Activated T-cell treated with anti-CD3 and anti-CD28 coated beads for 1 hour (primary cell): ENCODE data around the gene CLIP2.
A peak's percentile ranks its signal among the peaks of the same experiment; 100 is the strongest.
"Not testable (repeated sequence)": the region's sequence is repeated elsewhere in the genome, so short reads cannot be mapped to it uniquely, and the experiment has no call there.

ENCODE experiments used
- DNase-seq: peaks from one replicate; pipeline ENCODE4 v3.0.0-alpha.2; 2020; ENCODE audit warnings: low read depth

CLIP2 gene

DNA sequence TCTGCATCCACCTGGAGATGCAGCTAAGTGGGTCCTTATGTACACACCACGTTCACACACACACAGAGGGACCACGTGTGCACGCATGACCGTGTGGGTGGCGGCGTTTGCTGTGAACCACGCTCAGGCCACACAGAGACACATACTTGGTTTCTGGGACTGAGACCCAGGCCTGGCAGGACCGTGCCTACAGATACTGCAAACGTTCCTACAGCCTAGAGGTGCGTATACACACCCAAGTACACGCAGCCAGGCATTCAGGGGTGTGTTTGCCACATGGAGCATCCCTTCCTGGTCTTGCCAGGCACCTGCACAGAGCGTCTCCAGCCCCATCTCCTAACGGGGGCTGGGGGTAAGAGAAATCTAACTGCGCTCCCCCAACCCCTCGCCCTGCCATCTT is 115.5 kb downstream of the CLIP2 start:
- no peak for DNase-seq

DNA sequence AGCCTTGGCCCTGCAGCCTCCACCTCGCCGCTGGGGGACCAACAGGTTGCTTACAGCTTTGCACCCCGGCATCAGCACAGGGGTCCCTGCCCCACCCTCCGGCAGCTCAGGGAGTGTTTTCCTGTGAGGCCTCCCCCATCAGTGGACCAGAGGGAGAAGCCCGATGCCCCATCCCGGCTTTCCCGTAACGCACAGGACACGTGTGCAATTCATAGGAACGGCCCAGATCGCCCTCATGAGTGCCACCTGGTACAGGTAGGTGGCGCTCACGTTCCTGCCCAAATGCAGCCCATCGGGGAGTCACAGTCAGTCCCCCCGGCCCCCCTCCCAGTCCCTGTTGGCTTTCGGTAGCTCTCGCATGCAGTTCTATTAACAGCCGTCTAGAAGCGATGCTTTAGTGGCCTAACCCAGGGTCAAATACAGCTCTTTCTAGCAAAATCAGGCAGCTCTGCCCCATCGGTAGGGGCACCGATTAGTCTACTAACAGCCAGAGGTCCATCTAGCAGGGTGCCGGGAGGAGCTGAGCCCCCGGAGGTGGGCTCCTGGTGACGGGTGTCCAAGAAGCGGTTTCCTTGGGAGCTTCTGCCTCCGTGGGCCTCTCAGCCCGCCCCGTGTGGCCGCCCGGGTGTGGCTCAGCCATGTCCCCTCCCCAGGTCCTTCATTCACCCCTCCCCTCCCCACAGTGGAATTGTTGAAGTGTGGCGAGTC is 116.1 kb downstream of the CLIP2 start:
- DNase-seq: no peak

DNA sequence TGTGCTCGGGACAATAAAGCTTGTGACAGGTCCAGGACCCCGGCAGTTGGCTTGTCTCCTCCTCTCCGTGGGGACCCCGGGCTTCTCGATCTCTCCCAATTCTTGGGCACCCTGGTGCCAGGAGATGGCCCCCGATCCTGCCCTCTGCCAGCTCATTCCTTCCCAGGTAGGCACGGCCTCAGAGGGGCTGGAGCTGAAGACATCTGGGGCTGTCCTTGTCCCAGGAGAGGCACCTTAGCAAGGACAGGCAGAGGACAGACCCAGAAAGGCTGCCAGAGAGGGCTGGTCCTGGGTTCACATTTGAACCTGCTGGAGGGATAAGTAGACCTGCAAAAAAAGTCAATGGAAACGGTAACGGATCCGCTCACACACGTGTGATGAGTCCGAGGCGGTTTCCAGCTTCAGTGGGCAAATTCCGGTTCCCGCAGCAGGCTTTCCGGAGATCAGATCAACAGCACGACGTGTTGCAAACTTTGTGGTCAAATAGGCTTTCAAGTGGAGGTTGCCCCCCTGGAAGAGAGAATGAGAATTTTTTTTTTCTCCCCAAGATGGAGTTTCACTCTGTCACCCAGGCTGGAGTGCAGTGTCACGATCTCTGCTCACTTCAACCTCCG is 116.8 kb downstream of the CLIP2 start:
- DNase-seq: no peak

DNA sequence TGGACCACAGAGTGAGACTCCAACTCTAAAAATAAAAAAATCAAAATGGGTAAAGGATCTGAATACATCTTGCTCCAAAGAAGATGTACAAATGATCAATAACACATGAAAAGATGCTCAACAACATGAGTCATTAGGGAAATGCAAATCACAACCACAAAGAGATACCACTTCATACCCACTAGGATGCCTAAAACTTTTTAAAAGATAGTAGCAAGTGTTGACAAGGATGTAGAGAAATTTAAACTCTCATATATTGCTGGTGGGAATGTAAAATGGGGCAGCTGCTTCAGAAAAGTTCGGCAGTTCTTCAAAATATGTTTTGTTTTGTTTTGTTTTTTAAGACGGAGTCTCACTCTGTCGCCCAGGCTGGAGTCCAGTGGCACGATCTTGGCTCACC is 118.8 kb downstream of the CLIP2 start:
- DNase-seq: no peak

DNA sequence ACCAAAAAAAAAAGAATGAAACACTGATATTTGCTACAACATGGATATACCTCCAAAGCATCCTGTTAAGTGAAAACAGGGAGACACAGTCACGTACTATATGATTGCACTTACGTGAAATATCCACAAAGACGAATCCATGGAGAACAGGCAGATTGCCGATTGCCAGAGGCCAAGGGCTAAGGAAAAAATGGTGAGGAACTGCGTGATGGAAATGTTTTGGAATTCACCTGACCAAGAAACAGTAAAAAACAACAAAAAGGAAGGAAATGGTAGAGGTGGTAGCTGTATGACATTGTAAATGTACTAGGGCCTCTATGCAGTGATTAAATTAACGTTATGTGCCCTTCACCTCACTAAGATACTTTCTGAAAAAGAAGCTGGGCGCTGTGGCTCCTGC is 120.4 kb downstream of the CLIP2 start:
- no peak for DNase-seq

DNA sequence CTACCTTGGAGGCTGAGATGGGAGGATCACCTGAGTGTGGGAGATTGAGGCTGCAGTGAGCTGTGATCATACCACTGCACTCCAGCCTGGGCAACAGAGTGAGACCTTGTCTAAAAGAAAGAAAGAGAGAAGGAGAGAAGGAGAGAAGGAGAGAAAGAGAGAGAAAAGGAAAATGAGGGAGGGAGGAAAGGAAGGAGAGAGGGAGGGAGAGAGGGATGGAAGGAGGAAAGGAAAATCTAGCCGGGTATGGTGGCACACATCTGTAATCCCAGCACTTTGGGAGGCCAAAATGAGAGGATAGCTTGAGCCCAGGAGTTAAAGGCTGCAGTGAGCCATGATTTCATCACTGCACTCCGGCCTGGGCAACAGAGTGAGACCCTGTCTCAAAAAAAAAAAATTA is 121.6 kb downstream of the CLIP2 start:
- DNase-seq: no peak

DNA sequence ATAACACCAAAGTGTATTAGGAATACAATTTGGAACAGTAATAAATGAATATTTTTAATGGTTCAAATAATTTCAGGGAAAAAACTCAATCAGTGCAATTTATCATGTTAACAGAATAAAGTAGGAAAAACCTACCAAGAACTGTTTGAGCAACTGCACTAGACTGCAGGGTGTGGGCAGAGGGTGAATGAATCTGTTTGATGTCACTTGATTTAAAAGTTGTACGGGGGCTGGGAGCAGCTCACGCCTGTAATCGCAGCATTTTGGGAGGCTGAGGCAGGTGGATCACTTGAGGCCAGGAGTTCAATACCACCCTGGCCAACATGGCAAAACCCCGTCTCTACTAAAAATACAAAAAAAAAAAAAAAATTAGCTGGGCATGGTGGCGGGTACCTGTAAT is 122.4 kb downstream of the CLIP2 start:
- not testable (repeated sequence) for DNase-seq

DNA sequence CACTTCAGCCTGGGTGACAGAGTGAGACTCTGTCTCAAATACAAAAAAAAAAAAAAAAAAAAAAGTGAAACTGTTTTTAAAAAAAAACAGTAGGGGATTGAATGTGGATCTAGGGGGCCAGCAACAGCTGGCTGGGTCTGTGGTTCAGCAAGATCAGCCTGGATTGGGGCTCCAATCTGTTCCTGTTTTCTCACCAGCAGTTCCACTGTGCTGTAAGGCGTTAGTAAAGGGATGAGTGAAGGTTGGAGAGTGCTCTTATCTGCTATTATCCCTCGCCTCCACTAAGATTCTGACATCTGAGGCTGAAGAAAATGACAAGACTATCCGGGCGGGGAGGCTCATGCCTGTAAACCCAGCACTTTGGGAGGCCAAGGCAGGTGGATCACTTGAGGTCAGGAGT is 122.8 kb downstream of the CLIP2 start:
- no peak for DNase-seq

DNA sequence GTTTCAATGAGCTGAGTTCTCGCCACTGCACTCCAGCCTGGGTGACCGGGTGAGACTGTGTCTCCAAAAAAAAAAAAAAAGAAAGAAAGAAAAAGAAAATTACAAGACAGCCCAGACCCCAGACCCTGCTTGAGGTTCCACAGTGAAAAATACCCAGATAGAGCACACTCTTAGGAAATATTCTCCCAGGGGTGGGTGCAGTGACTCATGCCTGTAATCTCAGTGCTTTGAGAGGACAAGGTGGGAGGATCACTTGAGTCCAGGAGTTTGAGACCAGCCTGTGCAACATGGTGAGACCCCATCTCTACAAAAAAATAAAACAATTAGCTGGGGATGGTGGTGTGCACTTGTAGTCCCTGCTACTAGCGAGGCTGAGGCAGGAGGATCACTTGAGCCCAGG is 123.4 kb downstream of the CLIP2 start:
- DNase-seq: no peak

DNA sequence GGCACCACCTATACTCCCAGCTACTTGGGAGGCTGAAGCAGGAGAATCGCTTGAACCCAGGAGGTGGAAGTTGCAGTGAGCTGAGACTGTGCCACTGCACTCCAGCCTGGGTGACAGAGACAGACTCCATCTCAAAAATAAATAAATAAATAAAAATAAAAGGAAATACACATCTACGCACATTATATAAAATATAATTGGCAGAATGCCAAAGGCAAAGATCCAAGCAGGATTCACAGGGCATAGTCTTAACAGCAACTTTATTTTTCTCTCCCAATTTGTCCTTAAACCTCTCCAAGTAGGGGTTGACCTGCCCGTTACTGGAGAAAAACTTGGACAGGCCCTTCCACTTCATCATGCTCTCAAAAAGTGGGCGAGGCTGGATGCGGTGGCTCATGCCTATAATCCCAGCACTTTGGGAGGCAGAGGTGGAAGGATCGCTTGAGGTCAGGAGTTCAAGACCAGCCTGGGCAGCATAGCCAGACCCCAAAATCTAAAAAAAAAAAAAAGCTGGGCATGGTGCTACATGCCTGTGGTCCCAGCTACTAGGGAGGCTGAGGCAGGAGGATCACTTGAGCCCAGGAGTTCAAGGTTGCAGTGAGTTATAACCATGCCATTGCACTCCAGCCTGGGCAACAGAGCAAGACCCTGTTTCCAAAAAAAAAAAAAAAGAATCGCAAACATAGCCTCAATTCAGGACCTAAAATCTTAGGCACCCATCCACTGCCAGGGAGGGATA is 125.6 kb downstream of the CLIP2 start:
- DNase-seq: not testable (repeated sequence)

DNA sequence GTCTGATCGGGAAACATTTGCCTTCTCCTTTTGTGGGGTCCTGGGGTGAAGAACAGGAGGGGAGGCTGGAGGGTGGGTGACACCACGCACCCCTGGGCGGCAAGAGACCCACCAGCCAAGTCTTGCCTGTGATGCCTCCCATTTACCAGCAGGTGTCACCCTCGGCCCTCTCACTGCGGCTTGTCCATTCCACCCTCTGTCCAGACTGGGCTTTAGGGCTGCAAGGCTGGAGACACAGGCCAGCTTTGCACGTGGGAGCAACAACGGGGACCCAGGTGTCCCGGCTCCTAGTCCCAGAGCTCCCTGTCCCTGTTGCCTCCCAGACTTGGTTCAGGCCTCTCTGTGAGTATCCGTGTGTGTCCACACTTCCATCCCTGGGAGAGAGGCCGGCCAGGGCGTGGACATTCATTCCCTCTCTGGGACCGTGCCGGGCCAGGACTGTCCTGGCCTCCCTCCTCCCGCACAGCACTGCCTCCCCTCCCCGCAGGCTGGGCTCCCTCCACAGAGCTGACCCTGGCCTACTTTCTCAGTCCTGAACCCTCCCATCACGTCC is 128.3 kb downstream of the CLIP2 start:
- peak; percentile 49 for DNase-seq

DNA sequence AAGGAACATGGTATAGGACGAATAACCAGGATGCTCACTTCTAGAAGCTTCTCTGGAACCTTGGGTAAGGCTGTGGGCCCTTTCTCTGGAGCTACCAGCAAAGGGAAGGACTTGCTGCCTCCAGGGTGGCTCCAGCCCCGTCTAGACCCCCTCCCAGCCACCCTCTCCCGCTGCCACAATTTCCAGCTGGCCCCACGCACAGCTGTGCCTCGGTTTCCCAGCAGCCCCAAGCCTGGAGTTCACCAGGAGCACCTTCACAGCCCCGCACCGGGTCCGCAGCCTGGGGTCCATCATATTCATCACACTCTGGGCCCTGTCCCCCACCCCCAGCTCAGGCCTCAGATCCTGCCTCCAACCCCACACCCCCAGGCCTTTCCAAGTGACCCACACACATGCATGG is 128.9 kb downstream of the CLIP2 start:
- DNase-seq: no peak

DNA sequence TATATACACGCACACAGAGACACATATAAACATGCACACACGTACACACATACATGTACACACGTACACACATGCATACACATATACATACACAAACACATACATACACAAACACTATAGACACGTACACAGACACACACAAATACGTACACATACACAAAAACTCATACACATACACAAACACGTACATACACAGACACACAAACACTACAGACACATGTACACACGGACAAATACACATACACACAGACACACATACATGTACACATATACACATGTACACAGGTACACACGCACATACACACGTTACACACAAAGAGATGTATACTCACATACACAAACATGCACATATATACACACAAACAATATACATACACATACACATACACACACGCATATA is 129.3 kb downstream of the CLIP2 start:
- DNase-seq: no peak

DNA sequence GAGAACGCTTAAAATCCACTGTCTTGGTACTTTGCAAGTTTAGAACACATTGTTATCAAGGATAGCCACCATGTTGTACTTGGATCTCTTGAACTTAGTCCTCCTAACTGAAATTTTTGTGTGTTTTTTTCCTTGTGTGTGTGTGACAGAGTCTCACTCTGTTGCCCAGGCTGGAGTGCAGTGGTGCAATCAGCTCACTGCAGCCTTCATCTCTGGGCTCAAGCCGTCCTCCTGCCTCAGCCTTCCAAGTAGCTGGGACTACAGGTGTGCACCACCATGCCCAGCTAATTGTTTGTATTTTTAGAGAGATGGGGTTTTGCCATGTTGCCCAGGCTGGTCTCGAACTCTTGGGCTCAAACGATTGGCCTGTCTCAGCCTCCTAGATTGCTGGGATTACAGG is 130.0 kb downstream of the CLIP2 start:
- not testable (repeated sequence) for DNase-seq

DNA sequence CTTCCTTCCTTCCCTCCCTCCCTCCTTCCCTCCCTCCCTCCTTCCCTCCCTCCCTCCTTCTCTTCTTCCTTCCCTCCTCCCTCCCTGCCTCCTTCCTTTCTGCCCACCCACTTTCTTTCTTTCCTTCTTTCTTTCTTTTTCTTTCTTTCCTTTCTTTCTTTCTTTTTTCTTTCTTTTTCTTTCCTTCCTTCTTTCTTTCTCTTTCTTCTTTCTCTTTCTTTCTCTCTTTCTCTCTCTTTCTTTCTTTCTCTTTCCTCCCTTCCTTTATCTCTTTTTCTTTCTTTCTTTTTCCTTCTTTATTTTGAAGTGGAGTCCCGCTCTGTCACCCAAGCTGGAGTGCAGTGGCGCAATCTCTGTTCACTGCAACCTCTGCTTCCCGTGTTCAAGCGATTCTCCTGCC is 130.8 kb downstream of the CLIP2 start:
- no peak for DNase-seq

DNA sequence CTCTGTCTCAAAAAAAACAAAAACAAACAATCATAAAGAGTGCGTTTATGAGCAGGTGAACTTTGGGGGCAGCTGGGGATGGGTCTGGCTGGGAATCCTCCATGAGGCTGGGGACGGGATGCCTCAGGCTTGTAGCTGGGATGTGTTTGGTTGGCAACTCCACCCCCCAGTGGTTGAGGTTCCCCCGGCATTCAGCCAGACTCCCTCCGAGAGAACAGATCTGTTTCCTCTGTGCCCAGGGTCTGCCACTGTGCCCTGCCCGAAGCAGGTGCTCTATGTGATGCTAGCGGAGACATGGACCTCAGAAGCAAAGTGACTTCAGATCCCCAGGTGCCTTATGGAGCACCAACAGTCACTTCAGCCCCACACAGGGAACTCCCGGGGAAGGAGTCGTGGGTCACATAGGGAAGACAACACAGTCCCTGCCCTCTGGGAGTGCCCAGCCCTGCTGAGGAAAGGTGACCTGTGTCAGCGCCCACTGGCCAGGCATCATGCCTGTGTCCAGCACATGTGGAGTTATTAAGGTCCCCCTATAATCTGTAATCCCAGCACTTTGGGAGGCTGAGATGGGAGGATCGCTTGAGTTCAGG is 135.2 kb downstream of the CLIP2 start:
- DNase-seq: no peak

DNA sequence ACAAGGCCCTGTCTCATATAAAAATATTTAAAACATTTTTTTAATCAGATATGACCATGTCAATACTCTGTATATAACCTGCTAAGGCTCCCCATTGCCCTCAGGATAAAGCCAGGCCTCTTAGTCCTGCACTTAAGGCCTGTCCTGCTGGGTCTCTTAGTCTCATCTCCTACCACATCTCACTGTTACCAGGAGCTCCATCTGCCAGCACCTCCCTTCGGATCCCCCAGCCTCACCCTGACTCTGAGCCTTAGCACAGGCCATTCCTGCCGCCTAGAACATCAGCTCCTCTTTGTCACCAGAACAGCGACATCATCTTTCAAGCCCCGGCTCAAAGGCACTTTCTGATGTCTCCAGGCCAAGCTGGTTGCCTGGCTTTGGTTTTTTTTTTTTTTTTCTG is 138.8 kb downstream of the CLIP2 start:
- DNase-seq: no peak

DNA sequence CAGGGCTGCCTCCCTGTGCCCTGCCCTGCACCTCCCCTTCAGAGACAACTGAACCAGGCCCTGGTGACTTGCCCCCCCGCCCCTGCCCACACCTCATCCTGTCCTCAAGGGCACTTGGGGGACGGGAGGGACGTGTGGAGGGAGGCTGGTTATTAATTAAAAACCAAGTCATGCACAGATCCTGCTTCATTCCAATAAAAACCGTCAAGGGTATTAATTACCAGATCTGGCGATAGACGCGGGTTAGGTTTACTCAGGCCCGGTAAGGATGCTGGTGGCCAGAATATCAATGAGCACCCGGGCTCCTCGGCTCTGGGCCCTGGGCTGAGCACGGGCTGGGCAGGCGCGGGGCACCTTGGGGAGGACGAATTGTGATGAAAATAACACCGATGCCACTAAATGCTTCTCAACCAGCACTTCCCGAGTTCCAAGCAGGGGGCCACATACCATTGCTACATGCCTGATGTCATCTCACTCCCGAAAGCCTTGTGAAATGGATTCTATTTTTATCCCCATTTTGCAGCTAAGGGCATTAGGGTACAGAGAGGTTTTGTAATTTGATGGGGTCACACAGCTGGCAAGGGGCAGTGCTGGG is 140.0 kb downstream of the CLIP2 start:
- no peak for DNase-seq

DNA sequence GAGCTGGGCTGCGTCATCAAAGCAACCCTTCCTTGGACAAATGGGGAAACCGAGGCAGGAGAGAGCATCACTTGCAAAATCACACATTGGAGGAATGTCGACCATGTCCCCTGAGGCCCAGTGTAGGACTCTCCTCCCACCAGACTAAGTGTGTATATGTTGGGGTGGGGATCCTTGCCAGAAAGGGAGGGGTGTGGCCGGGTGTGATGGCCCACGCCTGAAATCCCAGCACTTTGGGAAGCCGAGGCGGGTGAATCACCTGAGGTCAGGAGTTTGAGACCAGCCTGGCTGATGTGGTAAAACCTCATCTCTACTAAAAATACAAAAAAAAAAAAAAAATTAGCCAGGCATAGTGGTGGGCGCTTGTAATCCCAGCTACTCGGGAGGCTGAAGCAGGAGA is 141.2 kb downstream of the CLIP2 start:
- DNase-seq: not testable (repeated sequence)

DNA sequence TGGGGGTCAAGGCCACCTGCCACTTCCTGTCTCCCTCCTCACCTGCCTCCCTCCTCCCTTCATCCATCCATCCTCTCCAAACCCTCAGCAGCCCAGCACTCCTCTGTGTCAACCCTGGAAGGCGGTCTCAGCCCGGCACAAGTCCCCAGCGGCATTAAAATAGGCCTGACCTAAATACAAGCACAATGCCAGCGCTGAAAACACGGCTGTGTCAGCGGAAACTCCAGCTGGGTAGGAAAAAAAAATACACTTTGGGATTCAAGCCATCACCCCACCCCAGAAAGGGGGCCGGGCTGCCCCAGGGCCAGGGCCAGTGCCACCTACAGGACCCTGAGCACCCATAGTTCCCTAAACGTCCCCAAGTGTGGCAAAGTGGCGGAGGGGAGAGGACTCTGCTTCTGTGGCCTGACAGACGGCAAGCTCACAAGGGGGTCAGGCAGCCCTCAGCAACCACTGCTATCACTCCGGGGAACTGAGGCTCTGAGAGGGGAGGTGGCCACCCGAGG is 141.8 kb downstream of the CLIP2 start:
- no peak for DNase-seq

DNA sequence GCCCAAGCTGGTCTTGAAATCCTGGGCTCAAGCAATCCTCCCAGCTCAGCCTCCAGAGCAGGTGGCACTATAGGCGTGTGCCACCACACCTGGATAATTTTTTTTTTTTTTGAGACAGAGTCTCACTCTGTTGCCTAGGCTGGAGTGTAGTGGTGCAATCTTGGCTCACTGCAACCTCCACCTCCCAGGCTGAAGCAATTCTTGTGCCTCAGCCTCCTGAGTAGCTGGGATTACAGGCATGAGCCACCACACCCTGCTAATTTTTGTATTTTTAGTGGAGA is 148.0 kb downstream of the CLIP2 start:
- not testable (repeated sequence) for DNase-seq

DNA sequence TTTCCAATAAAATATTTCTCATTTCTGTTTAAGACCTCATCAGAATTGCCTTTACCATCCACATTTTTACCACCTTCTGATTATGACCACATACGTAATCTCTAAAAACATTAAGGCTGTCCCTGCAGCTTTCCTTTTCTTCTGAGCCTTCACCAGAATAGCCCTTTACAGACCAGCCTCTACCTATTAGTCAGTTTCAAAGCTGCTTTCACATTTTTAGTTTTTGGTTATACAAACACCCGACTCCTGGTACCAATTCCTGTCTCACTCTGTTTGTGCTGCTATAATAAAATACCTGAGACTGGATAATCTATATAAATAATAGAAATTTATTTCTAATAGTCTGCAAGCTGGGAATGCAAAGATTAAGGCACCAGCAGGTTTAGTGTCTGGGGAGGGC is 149.1 kb downstream of the CLIP2 start:
- no peak for DNase-seq
